ENCODE measurements around the gene TRPC4AP.

GRCh38 chr20:35101620-35102019 lies 9.0 kb upstream of the TRPC4AP start:
- no peak for TF ChIP-seq CTCF (conservative IDR thresholded peaks at IDR 0.05; ENCODE audit: low read length)
- TF ChIP-seq EZH2phosphoT487 (IDR thresholded peaks at IDR 0.05; ENCODE audit: borderline replicate concordance, low read depth, low read length), result no peak

All from OCI-LY7 (cell line).